ENCODE measurements around the gene TMEM242.

DNA sequence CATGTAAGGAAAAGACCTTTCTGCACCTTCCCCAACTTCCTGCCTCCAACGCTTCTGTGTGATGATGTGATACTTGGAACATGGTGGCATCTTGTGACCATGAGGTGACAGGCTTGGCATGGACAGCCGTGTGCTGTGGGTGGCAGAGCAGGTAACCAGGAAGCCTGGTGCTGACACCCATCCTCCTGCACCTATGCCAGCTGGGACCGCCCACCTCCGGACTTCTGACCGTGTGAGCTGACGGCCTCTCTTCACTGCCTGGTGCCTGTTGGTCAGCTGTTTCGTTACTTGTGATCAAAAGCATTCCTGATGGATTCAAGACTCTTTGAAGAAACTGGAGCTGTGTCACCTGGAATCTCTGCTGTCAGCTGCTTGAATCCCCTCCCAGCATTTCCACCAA lies 70.3 kb downstream of the TMEM242 start:
- TF ChIP-seq, protein P1, sequence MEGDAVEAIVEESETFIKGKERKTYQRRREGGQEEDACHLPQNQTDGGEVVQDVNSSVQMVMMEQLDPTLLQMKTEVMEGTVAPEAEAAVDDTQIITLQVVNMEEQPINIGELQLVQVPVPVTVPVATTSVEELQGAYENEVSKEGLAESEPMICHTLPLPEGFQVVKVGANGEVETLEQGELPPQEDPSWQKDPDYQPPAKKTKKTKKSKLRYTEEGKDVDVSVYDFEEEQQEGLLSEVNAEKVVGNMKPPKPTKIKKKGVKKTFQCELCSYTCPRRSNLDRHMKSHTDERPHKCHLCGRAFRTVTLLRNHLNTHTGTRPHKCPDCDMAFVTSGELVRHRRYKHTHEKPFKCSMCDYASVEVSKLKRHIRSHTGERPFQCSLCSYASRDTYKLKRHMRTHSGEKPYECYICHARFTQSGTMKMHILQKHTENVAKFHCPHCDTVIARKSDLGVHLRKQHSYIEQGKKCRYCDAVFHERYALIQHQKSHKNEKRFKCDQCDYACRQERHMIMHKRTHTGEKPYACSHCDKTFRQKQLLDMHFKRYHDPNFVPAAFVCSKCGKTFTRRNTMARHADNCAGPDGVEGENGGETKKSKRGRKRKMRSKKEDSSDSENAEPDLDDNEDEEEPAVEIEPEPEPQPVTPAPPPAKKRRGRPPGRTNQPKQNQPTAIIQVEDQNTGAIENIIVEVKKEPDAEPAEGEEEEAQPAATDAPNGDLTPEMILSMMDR (IDR thresholded peaks at IDR 0.05 in 8 of 11, conservative IDR thresholded peaks at IDR 0.05 in 3 of 11): no peak
- TF ChIP-seq POLR2A (IDR thresholded peaks at IDR 0.05) (no peak), POLR2AphosphoS5 (IDR thresholded peaks at IDR 0.05) (no peak)

Data from spleen (tissue), 7 donors.